HT1080 (cell line): ENCODE data around the gene CSH2. TPM values are rescaled to one million over a fixed set of nuclear protein-coding genes. Genes with fewer than 3 reads are reported as not detected.

Experiments used
- DNase-seq: peaks from one replicate; pipeline ENCODE4 v3.0.0-alpha.2; 2015; ENCODE audit warnings: low read depth
- total RNA-seq: library from RNA; depleted of rRNA; stranded (reverse); fragments of >200 nt; shearing (Covaris generic); gene quantifications from 2 replicates; pipeline ENCODE4 v1.2.3, GENCODE V29; 2014

CSH2 gene
- total RNA-seq, 1 experiment from 2014 or later: not detected

- DNase-seq: no peak
Observed at GRCh38 chr17:63855185-63855584, 18.3 kb downstream of the CSH2 start.

GRCh38 chr17:63854709-63855108, 18.8 kb downstream of the CSH2 start:
- DNase-seq: no peak

- no peak for DNase-seq
Observed at GRCh38 chr17:63853260-63853659, 20.2 kb downstream of the CSH2 start.

- no peak for DNase-seq
Observed at GRCh38 chr17:63850401-63850800, 23.1 kb downstream of the CSH2 start.

- peak; percentile 30 for DNase-seq
Observed at GRCh38 chr17:63848834-63849689, 24.4 kb downstream of the CSH2 start.

- no peak for DNase-seq
Observed at GRCh38 chr17:63847525-63848249, 25.8 kb downstream of the CSH2 start.

GRCh38 chr17:63845509-63845908, 28.0 kb downstream of the CSH2 start:
- no peak for DNase-seq

GRCh38 chr17:63843910-63844677, 29.4 kb downstream of the CSH2 start:
- DNase-seq: no peak

GRCh38 chr17:63843387-63843888, 30.0 kb downstream of the CSH2 start:
- peak; percentile 71 for DNase-seq

- peak; percentile 97 for DNase-seq
Observed at GRCh38 chr17:63842540-63843386, 30.7 kb downstream of the CSH2 start, which contains the start of gene SMARCD2. Gene SMARCD2, minus strand, starts transcription at chr17:63842685. Its CDS starts 11 bp downstream, at chr17:63842674.

GRCh38 chr17:63842173-63842539, 31.3 kb downstream of the CSH2 start:
- no peak for DNase-seq

- DNase-seq: no peak
Observed at GRCh38 chr17:63841350-63842172, 31.9 kb downstream of the CSH2 start.

GRCh38 chr17:63840591-63841349, 32.7 kb downstream of the CSH2 start:
- no peak for DNase-seq

- DNase-seq: no peak
Observed at GRCh38 chr17:63838631-63839171, 34.8 kb downstream of the CSH2 start.

- DNase-seq: no peak
Observed at GRCh38 chr17:63837962-63838600, 35.4 kb downstream of the CSH2 start.

GRCh38 chr17:63837480-63837879, 36.0 kb downstream of the CSH2 start:
- DNase-seq: no peak

GRCh38 chr17:63836811-63837210, 36.7 kb downstream of the CSH2 start:
- no peak for DNase-seq

- DNase-seq: no peak
Observed at GRCh38 chr17:63835167-63835720, 38.2 kb downstream of the CSH2 start.
